ENCODE data around the gene SLC28A3.

- TF ChIP-seq, protein P1, sequence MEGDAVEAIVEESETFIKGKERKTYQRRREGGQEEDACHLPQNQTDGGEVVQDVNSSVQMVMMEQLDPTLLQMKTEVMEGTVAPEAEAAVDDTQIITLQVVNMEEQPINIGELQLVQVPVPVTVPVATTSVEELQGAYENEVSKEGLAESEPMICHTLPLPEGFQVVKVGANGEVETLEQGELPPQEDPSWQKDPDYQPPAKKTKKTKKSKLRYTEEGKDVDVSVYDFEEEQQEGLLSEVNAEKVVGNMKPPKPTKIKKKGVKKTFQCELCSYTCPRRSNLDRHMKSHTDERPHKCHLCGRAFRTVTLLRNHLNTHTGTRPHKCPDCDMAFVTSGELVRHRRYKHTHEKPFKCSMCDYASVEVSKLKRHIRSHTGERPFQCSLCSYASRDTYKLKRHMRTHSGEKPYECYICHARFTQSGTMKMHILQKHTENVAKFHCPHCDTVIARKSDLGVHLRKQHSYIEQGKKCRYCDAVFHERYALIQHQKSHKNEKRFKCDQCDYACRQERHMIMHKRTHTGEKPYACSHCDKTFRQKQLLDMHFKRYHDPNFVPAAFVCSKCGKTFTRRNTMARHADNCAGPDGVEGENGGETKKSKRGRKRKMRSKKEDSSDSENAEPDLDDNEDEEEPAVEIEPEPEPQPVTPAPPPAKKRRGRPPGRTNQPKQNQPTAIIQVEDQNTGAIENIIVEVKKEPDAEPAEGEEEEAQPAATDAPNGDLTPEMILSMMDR (IDR thresholded peaks at IDR 0.05), result no peak
- TF ChIP-seq NFYB (CRISPR knock-in tag; conservative IDR thresholded peaks at IDR 0.05; ENCODE audit: low read depth), result no peak
- no peak for TF ChIP-seq TCF7 (CRISPR knock-in tag; IDR thresholded peaks at IDR 0.05; ENCODE audit: low read depth)
- no peak for TF ChIP-seq SMAD3 (CRISPR knock-in tag; IDR thresholded peaks at IDR 0.05; ENCODE audit: borderline replicate concordance)
Measured at GRCh38 chr9:84366683-84367082, 26.1 kb upstream of the SLC28A3 start.

All from WTC11 (cell line).